ENCODE measurements around the gene DEFB126.
"Not testable (repeated sequence)": the region's sequence is repeated elsewhere in the genome, so short reads cannot be mapped to it uniquely, and the experiment has no call there.

Gene DEFB126, protein sequence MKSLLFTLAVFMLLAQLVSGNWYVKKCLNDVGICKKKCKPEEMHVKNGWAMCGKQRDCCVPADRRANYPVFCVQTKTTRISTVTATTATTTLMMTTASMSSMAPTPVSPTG

DNA sequence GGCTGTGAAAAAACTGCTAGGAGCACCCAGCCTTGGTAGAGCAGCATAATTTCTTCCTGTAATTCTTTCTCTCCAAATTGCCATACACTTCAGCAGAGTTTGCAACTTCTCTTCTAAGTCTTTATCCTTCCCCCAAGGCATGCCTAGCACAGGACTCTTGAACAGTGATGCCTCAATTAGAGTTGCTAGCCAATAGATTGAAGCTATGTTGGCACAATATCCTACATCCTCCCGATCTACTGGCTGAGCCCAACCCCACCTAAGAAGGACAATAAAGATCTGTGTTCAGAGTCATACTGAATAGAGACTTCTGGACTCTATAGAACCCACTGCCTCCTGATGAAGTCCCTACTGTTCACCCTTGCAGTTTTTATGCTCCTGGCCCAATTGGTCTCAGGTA lies at the start of gene DEFB126:
Gene DEFB126, plus strand, starts transcription at position 301 of the 400 bp plus-strand sequence. Its CDS starts 39 bp downstream, at position 340.
- DNase-seq (ENCODE audit: low read depth), result no peak

DNA sequence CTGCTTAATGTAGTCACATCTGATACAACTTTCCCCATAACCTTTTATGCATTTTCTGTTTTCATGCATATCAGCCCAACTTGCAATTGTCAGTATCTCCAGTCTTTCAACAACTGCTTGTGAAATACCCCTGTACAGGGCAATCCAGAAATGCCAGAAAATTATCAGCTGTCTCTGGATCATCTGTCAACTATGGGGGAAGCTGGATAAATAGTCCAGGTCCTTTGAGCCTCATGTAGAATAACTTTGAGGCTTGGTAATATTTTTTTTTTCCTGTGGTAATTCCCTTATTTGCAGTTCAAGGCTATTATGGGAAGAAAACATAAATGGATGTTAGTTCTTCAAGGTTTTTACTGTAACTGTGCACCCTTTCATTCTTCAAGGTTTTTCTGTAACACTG lies 48.7 kb upstream of the DEFB126 start:
- DNase-seq (ENCODE audit: low read depth), result no peak

DNA sequence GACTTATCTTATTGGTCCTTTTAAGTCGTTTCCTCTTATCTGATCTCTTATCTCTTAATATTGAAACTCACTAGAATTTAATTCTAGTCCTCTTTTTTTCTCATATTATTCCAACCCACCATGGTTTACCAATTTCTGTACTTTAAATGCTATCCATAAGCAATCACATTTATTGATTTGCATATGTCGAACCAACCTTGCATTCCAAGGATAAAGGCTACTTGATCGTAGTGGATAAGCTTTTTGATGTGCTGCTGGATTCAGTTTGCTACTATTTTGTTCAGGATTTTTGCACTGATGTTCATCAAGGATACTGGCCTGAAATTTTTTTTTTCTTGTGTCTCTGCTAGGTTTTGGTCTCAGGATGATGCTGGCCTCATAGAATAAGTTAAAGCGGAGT lies 47.2 kb upstream of the DEFB126 start:
- DNase-seq (ENCODE audit: low read depth), result no peak

DNA sequence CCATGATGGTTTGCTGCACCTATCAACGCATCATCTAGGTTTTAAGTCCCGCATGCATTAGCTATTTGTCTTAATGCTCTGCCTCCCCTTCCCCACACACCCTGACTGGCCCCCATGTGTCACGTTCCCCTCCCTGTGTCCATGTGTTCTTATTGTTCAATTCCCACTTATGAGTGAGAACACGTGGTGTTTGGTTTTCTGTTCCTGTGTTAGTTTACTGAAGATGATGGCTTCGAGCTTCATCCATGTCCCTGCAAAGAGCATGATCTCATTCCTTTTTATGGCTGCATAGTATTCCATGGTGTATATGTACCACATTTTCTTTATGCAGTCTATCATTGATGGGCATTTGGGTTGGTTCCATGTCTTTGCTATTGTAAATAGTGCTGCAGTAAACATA lies 44.7 kb upstream of the DEFB126 start:
- DNase-seq (ENCODE audit: low read depth), result not testable (repeated sequence)

DNA sequence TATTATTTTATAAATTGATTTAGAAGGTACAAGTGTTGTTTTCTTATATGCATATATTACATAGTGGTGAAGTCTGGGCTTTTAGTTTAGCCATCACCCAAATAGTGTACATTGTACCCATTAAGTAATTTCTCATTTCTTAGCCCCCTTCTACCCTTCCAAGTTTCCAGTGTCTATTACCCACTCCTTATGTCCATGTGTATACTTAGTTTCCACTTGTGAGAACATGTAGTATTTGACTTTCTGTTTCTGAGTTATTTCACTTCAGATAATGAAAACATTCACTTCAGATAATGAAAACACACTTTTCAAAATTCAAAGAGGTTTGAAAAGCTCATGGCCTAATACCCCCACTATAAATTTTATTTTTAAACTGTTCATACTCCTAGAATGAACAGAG lies 40.4 kb upstream of the DEFB126 start:
- no peak for DNase-seq (ENCODE audit: low read depth)

DNA sequence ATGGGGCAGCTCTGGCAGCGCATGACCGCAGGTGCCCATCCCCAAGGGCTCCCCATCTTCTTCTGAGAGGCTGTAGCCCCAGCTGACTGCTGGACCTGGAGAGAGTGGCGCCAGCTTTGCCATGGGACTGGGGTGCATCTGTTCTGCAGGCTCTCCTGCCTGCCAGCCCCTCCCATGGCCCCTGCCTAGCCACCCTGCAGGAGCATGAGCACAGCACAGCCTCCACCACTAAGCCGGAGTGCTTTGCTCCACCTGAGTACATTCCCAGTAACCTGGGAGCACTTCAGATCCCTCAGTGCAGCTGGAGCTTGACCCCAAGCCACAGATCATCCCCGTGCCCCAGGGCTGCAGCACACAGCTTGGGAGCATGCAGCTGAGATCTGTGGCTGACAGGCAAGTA lies 38.9 kb upstream of the DEFB126 start:
- no peak for DNase-seq (ENCODE audit: low read depth)

DNA sequence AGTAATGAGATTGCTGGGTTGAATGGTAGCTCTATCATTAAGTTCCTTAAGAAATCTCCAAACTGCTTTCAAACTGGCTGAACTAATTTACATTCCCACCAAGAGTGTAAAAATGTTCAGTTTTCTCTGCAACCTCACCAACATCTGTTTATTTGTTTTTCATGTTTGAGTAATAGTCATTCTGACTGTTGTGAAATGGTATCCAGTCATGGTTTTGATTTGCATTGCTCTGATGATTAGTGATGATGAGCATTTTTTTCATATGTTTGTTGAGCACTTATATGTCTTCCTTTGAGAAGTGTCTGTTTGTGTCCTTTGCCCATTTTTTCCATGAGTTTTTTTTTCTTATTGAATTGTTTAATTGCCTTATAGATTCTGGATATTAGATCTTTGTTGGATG lies 30.0 kb upstream of the DEFB126 start:
- DNase-seq (ENCODE audit: low read depth), result no peak

DNA sequence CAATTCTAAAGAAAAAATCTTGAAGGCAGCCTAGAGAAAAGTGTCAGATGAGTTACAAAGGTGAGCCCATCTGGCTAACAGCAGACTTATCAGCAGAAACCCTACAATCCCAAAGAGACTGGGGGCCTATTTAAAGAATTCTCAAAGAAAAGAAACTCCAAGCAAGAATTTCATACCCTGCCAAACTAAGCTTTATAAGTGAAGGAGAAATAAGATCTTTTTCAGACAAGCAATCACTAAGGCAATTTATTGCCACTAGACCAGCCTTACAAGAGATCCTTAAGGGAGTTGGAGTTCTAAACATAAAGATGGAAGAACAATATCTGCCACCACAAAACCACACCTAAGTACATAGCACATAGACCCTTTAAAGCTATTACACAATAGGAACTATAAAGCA lies 24.9 kb upstream of the DEFB126 start:
- DNase-seq (ENCODE audit: low read depth), result no peak

DNA sequence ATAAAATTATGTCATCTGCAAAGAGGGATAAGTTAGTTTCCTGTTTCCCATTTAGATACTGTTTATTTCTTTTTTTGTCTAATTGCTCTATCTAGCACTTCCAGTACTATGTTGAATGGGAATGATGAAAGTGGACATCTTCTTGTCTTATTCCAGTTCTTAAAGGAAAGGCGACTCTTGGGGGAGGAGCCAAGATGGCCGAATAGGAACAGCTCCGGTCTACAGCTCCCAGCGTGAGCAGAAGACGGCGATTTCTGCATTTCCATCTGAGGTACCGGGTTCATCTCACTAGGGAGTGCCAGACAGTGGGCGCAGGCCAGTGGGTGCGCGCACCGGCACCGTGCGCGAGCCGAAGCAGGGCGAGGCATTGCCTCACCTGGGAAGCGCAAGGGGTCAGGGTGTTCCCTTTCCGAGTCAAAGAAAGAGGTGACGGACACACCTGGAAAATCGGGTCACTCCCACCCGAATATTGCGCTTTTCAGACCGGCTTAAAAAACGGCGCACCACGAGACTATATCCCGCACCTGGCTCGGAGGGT lies 12.5 kb upstream of the DEFB126 start:
- not testable (repeated sequence) for DNase-seq (ENCODE audit: low read depth)

DNA sequence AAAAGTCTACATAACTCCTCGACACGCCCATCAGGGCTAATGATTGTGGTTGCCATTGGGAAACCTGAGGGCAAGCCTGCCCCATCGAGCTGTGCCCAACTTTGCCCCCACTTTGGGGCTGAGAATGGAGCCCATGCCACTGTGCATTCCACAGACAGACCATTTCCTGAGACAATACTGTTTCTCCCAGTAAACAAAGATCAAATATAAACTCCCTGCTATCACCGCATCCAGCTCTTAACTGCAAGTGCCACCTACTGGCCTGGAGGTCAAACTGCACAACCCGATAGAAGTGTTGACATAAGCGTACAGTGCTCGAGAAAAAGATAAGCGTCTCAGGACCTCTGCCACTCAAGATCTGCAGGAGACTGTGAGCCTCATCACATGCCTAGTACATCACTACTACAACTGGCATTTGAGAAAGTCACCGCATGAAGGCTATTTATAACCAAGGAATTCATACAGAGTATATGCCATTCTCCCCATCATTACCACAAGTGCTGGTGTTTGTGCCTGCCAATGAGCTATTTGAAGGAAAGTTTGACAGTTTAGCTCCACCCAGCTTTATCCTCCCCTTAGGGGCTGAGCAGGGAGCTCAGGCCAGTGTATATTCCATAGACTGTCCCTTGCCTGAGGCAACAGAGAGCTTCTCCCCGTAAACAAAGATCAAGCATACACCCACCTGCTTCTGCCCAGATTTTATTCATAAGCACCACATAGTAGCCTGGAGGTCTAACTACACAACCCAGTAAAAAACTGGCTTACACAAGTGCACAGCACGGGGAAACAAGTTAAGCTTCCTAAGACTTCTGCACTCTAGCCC lies 4.5 kb upstream of the DEFB126 start:
- peak; percentile 35 for DNase-seq (ENCODE audit: low read depth)

DNA sequence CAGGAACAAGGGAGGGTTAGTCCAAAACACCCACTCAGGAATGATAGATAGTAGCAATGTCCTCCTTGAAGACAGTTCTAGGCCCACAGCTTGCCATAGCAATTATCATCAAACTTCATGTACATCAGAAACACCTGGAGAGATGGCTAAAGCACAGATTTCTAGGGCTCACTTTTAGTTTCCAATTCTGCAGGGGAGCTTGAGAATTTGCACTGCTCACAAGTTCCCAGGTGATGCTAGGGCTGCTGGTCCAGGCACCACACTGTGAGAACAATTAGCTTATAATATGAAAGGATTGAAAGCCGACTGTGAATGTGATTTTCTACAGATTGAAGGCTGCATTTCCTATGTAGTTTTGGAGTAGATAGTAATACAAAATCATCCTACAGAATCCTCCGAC lies 3.5 kb downstream of the DEFB126 start:
- no peak for DNase-seq (ENCODE audit: low read depth)

DNA sequence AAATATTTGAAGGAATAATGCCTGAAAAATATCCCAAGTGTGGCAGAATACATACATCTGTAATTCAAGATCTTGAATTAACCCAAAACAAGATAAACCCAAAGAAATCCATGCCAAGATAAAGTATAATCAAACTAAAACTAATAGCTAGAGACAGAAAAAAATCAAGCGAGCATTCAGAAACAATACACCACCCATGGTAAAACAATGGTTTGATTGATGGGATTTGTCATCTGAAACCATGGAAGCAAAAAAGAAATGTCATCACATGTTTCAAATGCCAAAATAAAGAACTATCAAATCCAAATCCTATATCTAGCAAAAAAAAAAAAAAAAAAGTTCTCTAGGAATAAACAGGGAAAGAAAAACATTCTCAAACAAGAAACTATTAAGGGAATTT lies 9.7 kb downstream of the DEFB126 start:
- no peak for DNase-seq (ENCODE audit: low read depth)

DNA sequence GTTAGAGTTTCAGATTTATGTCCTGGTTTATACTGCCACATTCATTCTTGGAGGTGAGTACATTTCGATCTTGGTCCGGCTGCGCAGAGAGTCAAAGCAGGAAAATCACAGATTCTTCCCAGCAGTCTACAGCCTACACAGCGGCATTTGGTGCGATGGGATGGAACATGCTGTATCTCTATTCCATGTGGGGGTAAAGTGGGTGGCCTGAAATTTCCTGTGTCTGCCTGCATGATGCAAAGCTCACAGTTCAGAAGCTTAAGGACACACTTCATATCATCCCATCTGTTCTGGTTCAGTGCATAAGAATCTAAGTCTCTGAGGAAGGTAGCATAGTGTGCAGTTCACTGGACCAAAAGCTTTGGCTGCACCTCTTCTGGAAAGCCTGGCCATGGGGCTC lies 14.8 kb downstream of the DEFB126 start, which contains the start of gene DEFB127:
Gene DEFB127, plus strand, starts transcription at position 301 of the 400 bp plus-strand sequence. Its CDS starts 91 bp downstream, at position 392.
- DNase-seq (ENCODE audit: low read depth), result no peak

DNA sequence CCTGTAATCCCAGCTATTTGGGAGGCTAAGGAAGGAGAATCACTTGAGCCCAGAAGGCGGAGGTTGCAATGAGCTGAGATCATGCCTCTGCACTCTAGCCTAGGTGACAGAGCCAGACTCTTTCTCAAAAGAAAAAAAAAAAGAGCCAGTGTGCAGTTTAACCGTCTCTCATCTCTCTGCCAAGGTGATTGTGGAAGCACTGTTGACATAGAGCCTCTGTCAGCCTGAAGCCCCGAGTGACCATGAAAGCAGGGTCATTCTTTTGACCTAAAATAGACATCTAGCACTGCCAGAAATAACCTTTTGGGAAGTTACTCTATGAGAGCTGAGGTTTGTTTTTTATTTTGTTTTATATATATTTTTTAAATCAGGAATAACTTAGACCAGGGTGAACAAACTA lies 22.2 kb downstream of the DEFB126 start:
- no peak for DNase-seq (ENCODE audit: low read depth)

DNA sequence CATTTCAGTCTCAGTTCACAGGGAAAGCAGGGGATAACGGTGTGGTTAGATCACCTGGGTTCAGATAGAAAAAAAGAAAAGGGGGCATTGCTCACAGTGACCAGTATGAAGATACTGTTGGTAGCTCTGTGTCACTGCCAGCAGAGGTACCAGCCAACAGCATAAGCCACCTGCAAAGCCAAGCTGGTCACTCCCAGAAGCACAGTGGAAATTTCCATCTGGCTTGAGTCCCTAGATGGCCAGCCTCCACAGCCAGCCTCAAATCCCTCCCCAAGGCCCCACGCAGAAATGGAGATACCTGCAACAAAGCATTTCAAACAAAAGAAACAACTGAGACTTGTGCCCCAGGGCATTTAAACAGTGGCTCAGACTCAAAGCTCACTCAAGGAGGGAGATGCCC lies 26.5 kb downstream of the DEFB126 start:
- no peak for DNase-seq (ENCODE audit: low read depth)

DNA sequence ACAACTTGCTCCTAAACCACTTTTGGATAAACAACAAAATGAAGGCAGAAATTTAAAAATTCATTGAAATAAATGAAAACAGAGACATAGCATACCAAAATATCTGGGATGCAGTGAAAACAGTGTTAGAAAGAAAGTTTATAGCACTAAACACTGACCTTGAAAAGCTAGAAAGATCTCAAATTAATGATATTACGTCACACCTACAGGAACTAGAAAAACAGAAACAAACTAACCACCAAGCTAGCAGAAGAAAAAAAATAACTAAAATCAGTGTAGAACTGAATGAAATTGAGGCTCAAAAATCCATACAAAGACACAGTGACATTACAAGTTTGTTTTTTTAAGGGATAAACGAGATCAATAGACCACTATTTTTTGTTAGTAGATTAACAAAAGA lies 41.9 kb downstream of the DEFB126 start:
- no peak for DNase-seq (ENCODE audit: low read depth)

DNA sequence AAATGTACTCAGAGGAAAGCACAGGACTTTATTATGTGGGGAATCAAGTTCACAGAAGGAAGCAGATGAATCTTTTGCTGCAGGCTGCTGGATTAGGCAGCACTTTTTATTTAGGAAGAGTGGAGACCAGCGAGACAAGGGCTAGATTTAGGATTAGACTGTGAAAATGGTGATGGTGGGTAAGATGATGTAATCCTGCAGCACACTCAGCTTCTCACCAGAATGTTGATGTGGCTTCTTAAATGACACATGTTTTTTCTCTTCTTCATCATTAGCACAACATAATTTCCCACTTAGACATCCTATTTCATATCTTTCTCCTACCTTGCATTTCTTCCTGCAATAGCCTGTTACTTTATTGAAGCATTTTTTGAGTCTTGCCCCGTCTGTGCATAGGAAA lies 45.3 kb downstream of the DEFB126 start:
- no peak for DNase-seq (ENCODE audit: low read depth)

DNA sequence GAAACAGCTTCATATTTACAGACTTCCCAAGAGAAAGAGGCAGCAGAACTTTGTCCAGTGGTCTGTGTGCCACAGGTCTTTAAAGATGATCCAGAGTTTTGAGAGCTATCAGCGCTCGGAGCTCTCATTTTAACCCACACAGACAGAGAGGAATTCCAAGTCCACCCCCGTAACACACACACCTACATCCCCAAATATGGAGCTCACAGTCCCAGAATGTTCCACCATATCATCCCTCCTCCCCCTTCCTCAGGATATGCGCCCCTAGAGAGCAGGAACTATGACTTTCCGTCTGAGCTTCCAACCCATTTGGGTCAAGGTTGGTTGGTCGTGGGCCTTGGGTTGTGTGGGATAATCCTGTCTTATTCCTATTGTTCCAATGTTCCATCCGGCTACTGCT lies 47.2 kb downstream of the DEFB126 start, which contains the start of gene DEFB128:
Gene DEFB128, minus strand, starts transcription at position 101 of the 400 bp plus-strand sequence. Its CDS starts 88 bp downstream, at position 13.
- DNase-seq (ENCODE audit: low read depth), result no peak
